GM12878 (cell line): ENCODE data around the gene THRA.
A peak's percentile ranks its signal among the peaks of the same experiment; 100 is the strongest.

Experiments used
- CBX3 ChIP-seq: fragments of 200-600 bp; sonication (generic); IDR thresholded peaks from 2 replicates; pipeline ENCODE4 v1.6.1; 2016; ENCODE audit warnings: low read depth, borderline replicate concordance
- CHD2 ChIP-seq: IDR thresholded peaks from 2 replicates; pipeline ENCODE4 v1.6.1; 2011; ENCODE audit warnings: low read depth, low read length, improper control_type of control experiment, borderline replicate concordance
- NBN ChIP-seq: fragments of 450-650 bp; IDR thresholded peaks from 2 replicates; pipeline ENCODE4 v1.6.1; 2016
- POLR2A ChIP-seq: IDR thresholded peaks from 2 replicates; pipeline ENCODE4 v1.6.1; 2011; ENCODE audit warnings: low read depth, mild to moderate bottlenecking, low read length
- SUZ12 ChIP-seq: fragments of 200-600 bp; sonication (generic); IDR thresholded peaks from one replicate; pipeline ENCODE4 v1.6.1; 2018; ENCODE audit warnings: antibody characterized with exemption, mild to moderate bottlenecking; ENCODE audit not compliant: unreplicated experiment
- TF ChIP-seq, protein P1 (sequence below), 3 experiments: IDR thresholded peaks in 2 of 3; conservative IDR thresholded peaks in 1 of 3; 2 replicates each; pipeline ENCODE4 v1.5.1; 2011; ENCODE audit warnings: low read depth in 3 of 3, low read length in 3 of 3, mild to moderate bottlenecking in 3 of 3, control low read depth in 2 of 3, moderate library complexity in 2 of 3, inconsistent platforms in 1 of 3, mixed read lengths in 1 of 3; ENCODE audit not compliant: control insufficient read depth in 2 of 3, insufficient read depth in 1 of 3; ENCODE audit errors: extremely low read depth in 1 of 3
- TF ChIP-seq, protein P2 (sequence below): fragments of 450-650 bp; IDR thresholded peaks from 2 replicates; pipeline ENCODE4 v1.6.1; 2017; ENCODE audit warnings: mild to moderate bottlenecking, low read depth, inconsistent platforms; ENCODE audit not compliant: poor library complexity, severe bottlenecking

DNA sequence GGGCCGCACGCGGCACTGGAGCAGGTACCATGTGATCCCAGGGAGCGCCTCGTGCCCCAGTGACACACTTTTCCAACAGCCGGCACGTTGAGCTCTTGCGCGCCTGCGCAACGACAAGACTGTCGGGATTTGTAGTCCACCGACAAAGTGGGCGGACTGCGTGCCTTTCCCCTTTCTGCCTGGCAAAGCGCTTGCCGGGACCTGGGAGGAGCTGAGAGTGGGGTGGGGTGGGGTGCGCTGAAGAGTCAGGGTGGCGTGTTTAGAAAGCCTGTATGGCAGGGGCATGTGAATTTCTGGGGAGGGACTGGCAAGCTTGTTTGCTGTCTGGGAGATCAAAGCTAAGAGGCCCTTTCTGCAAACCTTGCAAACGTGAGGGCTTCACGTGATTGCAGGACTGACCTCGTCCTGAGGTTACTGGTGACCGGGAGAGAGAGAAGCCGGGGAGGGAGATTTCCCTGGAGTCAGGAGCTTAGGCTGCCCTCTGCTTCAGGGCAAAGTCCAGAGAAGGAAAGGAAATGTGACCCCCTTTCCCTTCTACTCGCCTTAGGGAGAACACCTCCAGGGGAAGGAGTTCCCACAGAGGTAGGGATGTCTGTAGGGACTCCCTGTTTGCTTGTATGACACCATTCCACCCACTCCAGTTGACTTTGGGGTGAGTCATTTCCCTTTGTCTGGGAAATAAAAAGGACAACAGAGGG, 38.1 kb downstream of the THRA start:
- TF ChIP-seq CHD2 (no peak), POLR2A (no peak), CBX3 (no peak), NBN (0 out of 2 replicates have a peak, but pooled peaks have one; percentile 14), SUZ12 (no peak)
- TF ChIP-seq, protein P1, sequence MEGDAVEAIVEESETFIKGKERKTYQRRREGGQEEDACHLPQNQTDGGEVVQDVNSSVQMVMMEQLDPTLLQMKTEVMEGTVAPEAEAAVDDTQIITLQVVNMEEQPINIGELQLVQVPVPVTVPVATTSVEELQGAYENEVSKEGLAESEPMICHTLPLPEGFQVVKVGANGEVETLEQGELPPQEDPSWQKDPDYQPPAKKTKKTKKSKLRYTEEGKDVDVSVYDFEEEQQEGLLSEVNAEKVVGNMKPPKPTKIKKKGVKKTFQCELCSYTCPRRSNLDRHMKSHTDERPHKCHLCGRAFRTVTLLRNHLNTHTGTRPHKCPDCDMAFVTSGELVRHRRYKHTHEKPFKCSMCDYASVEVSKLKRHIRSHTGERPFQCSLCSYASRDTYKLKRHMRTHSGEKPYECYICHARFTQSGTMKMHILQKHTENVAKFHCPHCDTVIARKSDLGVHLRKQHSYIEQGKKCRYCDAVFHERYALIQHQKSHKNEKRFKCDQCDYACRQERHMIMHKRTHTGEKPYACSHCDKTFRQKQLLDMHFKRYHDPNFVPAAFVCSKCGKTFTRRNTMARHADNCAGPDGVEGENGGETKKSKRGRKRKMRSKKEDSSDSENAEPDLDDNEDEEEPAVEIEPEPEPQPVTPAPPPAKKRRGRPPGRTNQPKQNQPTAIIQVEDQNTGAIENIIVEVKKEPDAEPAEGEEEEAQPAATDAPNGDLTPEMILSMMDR (IDR thresholded peaks at IDR 0.05 in 2 of 3, conservative IDR thresholded peaks at IDR 0.05 in 1 of 3; ENCODE audit: control insufficient read depth in 2 of 3, extremely low read depth in 1 of 3, insufficient read depth in 1 of 3, low read depth in 3 of 3, low read length in 3 of 3): no peak
- TF ChIP-seq, protein P2, sequence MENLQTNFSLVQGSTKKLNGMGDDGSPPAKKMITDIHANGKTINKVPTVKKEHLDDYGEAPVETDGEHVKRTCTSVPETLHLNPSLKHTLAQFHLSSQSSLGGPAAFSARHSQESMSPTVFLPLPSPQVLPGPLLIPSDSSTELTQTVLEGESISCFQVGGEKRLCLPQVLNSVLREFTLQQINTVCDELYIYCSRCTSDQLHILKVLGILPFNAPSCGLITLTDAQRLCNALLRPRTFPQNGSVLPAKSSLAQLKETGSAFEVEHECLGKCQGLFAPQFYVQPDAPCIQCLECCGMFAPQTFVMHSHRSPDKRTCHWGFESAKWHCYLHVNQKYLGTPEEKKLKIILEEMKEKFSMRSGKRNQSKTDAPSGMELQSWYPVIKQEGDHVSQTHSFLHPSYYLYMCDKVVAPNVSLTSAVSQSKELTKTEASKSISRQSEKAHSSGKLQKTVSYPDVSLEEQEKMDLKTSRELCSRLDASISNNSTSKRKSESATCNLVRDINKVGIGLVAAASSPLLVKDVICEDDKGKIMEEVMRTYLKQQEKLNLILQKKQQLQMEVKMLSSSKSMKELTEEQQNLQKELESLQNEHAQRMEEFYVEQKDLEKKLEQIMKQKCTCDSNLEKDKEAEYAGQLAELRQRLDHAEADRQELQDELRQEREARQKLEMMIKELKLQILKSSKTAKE: no peak
